ENCODE data around the gene EXOC6. TPM values are rescaled to one million over a fixed set of nuclear protein-coding genes. Genes with fewer than 3 reads are reported as not detected.
A peak's percentile ranks its signal among the peaks of the same experiment; 100 is the strongest.

The EXOC6 gene
- total RNA-seq, 3 donors from 2014 or later (not counting 1 experiment from before 2014, with no cell fraction given): 12.1 to 18.2 (median 16.1) TPM

DNA sequence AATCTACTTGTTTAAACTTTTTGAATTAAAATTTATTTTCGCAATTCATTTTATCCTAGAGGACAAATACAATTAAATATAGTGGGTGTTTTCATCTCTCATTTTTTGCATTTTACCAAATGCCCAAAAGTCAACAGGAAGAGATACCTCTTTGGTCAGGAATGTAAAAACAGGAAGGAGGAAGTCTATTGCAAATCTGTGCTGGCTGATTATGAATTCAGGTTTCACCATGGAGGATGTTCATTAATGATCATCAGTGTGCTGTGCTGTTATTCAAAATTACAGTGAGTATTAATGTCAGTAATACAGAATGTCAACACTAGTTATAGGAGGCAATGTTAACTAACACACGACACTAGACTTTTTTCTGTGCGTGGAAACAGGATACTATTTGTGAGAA, 24.7 kb downstream of the EXOC6 start:
- DNase-seq: no peak
- no peak overlapping the region for H3K4me3 Mint-ChIP-seq
- H3K27ac Mint-ChIP-seq: no peak overlapping the region

DNA sequence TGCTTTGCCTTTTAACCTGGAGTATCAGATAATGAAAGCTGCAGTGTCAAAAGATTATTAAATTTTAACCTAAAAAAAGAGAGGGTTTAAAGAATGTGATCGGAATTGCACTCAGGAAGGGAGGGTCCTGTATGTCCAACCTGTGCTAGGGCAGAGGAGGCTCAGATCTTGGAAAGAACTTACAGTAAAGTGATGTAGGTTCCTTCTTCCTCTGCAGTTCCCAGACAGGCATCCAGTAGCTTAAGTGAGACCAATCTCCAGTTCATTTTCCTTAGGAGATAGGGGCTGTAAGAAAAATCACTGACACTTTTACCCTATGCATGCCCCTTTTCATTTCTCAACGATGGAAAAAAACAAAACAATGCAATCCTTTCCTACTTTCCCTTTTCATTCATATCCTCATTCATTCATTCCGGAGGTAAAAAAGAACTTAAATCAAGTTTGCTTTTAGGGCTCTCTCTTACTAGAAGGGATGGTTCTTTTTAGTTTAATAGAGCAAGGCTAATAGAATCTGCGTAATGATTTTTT, 28.3 kb downstream of the EXOC6 start:
- Histone ChIP-seq H3K36me3 (ENCODE audit: control insufficient read depth, insufficient read depth, low read length) (no peaks in the 10 kb centered on the region), H3K9me3 (ENCODE audit: control insufficient read depth, insufficient read depth, low read length) (no peaks in the 10 kb centered on the region), H3K4me3 (ENCODE audit: low read length) (no peak overlapping the region), H3K27me3 (ENCODE audit: control insufficient read depth, insufficient read depth, low read length) (no peaks in the 10 kb centered on the region), H3K4me1 (ENCODE audit: control insufficient read depth, insufficient read depth, low read length) (no peaks in the 10 kb centered on the region), H3K27ac (ENCODE audit: low read length) (no peak overlapping the region)
- Mint-ChIP-seq H3K27me3 (ENCODE audit: low read depth in 2 of 2) (no peaks in the 10 kb centered on the region), H3K27ac (peak overlapping the region in 1 of 2 donors; percentile 33), H3K4me1 (peaks cover 32 to 44% of the 10 kb centered on the region in 2 donors), H3K36me3 (no peaks in the 10 kb centered on the region), H3K9me3 (no peaks in the 10 kb centered on the region), H3K4me3 (no peak overlapping the region)
- ATAC-seq (no peak), DNase-seq (no peak)
- TF ChIP-seq, protein P1, sequence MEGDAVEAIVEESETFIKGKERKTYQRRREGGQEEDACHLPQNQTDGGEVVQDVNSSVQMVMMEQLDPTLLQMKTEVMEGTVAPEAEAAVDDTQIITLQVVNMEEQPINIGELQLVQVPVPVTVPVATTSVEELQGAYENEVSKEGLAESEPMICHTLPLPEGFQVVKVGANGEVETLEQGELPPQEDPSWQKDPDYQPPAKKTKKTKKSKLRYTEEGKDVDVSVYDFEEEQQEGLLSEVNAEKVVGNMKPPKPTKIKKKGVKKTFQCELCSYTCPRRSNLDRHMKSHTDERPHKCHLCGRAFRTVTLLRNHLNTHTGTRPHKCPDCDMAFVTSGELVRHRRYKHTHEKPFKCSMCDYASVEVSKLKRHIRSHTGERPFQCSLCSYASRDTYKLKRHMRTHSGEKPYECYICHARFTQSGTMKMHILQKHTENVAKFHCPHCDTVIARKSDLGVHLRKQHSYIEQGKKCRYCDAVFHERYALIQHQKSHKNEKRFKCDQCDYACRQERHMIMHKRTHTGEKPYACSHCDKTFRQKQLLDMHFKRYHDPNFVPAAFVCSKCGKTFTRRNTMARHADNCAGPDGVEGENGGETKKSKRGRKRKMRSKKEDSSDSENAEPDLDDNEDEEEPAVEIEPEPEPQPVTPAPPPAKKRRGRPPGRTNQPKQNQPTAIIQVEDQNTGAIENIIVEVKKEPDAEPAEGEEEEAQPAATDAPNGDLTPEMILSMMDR (IDR thresholded peaks at IDR 0.05): no peak
- WGBS (ENCODE audit: insufficient coverage): 69% methylated on average over 2 of the region's 4 CpGs
- intact Hi-C loops (cut with micrococcal nuclease): no loop called here

More for the DNA sequence above, 24.7 kb downstream of the EXOC6 start:
- Histone ChIP-seq H3K27me3 (ENCODE audit: control insufficient read depth, insufficient read depth, low read length) (no peaks in the 10 kb centered on the region), H3K9me3 (ENCODE audit: control insufficient read depth, insufficient read depth, low read length) (no peaks in the 10 kb centered on the region), H3K4me1 (ENCODE audit: control insufficient read depth, insufficient read depth, low read length) (no peaks in the 10 kb centered on the region), H3K27ac (ENCODE audit: low read length) (no peak overlapping the region), H3K4me3 (ENCODE audit: low read length) (no peak overlapping the region), H3K36me3 (ENCODE audit: control insufficient read depth, insufficient read depth, low read length) (no peaks in the 10 kb centered on the region)
- H3K36me3 Mint-ChIP-seq: no peaks in the 10 kb centered on the region
- 71% methylated on average over 2 of the region's 3 CpGs for WGBS (ENCODE audit: insufficient coverage)
- peaks cover 26 to 38% of the 10 kb centered on the region in 2 donors for H3K4me1 Mint-ChIP-seq
- TF ChIP-seq, protein P1 (IDR thresholded peaks at IDR 0.05): no peak
- no peaks in the 10 kb centered on the region for H3K9me3 Mint-ChIP-seq
- intact Hi-C loops (cut with micrococcal nuclease): no loop called here
- ATAC-seq: no peak
- H3K27me3 Mint-ChIP-seq (ENCODE audit: low read depth in 2 of 2): no peaks in the 10 kb centered on the region

DNA sequence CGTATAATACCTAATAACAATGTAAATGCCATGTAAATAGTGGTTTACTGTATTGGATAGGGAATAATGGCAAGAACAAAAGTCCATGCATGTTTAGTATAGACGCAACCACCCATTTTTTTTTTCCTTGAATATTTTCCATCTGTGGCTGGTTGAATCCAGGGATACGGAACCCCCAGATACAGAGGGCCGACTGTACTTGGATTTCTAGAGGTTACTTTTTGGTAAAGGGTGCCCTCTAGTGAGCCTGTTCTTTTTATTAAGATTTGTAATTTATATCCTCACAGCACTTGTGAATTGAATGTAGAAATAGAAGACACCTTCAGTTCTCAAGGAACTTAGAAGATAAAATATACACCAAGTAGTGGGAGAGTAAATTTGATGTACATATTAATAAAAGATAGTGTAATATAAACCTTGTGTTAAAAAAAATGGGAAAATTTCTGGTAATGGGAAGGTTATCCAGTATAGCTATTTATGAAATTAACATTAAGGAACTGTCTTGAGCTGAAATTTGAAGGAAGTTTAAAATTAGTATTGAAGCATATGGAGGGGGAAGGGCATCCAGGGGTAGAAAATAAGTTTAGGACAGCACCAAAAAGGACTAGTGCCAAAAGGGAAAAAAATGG, 32.0 kb downstream of the EXOC6 start:
- Mint-ChIP-seq H3K27ac (no peak overlapping the region), H3K4me1 (peaks cover 23% of the 10 kb centered on the region in 2 donors), H3K27me3 (ENCODE audit: low read depth in 2 of 2) (no peaks in the 10 kb centered on the region), H3K36me3 (no peaks in the 10 kb centered on the region), H3K4me3 (no peak overlapping the region), H3K9me3 (no peaks in the 10 kb centered on the region)
- intact Hi-C loops (cut with micrococcal nuclease): loop anchor here (1.0 kb wide), 1 partner anchor 363 kb away; no protein-coding TSS in a partner anchor
- Histone ChIP-seq H3K27me3 (ENCODE audit: control insufficient read depth, insufficient read depth, low read length) (no peaks in the 10 kb centered on the region), H3K9me3 (ENCODE audit: control insufficient read depth, insufficient read depth, low read length) (no peaks in the 10 kb centered on the region), H3K4me3 (ENCODE audit: low read length) (no peak overlapping the region), H3K4me1 (ENCODE audit: control insufficient read depth, insufficient read depth, low read length) (no peaks in the 10 kb centered on the region), H3K36me3 (ENCODE audit: control insufficient read depth, insufficient read depth, low read length) (no peaks in the 10 kb centered on the region), H3K27ac (ENCODE audit: low read length) (no peak overlapping the region)
- WGBS (ENCODE audit: insufficient coverage): 83% methylated on average over 1 of the region's 4 CpGs
- TF ChIP-seq, protein P1 (IDR thresholded peaks at IDR 0.05): peak; percentile 45
- DNase-seq: peak in 1 of 2 donors; percentile 58
- peak in 2 of 3 donors; percentile 34 to 57 for ATAC-seq
